Glutamatergic neuron (in vitro differentiated cells): ENCODE measurements around the gene PKHD1. TPM values are rescaled to one million over a fixed set of nuclear protein-coding genes. Genes with fewer than 3 reads are reported as not detected.

ENCODE experiments used
- DNase-seq: peaks from one replicate; pipeline ENCODE4 v3.0.0; 2022
- H3K27ac Mint-ChIP-seq: one replicate; pipeline ENCODE4 v1.8.0; 2020; ENCODE audit warnings: mild to moderate bottlenecking, mixed read lengths, inconsistent platforms; ENCODE audit not compliant: unreplicated experiment
- H3K27me3 Mint-ChIP-seq: one replicate; pipeline ENCODE4 v1.8.0; 2020; ENCODE audit warnings: mild to moderate bottlenecking, moderate library complexity, mixed read lengths, inconsistent platforms; ENCODE audit not compliant: unreplicated experiment
- H3K36me3 Mint-ChIP-seq: one replicate; pipeline ENCODE4 v1.8.0; 2020; ENCODE audit warnings: mild to moderate bottlenecking, mixed read lengths, inconsistent platforms; ENCODE audit not compliant: unreplicated experiment
- H3K4me1 Mint-ChIP-seq: one replicate; pipeline ENCODE4 v1.8.0; 2020; ENCODE audit warnings: mild to moderate bottlenecking, low read depth, mixed read lengths, inconsistent platforms; ENCODE audit not compliant: unreplicated experiment
- H3K4me3 Mint-ChIP-seq: one replicate; pipeline ENCODE4 v1.8.0; 2020; ENCODE audit warnings: mild to moderate bottlenecking, mixed read lengths, inconsistent platforms; ENCODE audit not compliant: unreplicated experiment
- H3K9me3 Mint-ChIP-seq: one replicate; pipeline ENCODE4 v1.8.0; 2020; ENCODE audit warnings: mild to moderate bottlenecking, moderate library complexity, mixed read lengths, inconsistent platforms; ENCODE audit not compliant: unreplicated experiment
- total RNA-seq: library from RNA; stranded (reverse); fragmentation: NEBNext Ultra II Directional; extraction: Animal tissue kit (Norgen Biotek cat#: 25700); gene quantifications from one replicate; pipeline ENCODE4 v1.2.1, GENCODE V29; 2021; ENCODE audit not compliant: unreplicated experiment
- TF ChIP-seq, protein P1 (sequence below): fragments of 200-600 bp; sonication (generic); IDR thresholded peaks from one replicate; pipeline ENCODE4 v1.5.0; 2021; ENCODE audit not compliant: partially characterized antibody, unreplicated experiment

PKHD1 gene
- total RNA-seq, 1 donor from 2014 or later: 0.02 TPM

DNA sequence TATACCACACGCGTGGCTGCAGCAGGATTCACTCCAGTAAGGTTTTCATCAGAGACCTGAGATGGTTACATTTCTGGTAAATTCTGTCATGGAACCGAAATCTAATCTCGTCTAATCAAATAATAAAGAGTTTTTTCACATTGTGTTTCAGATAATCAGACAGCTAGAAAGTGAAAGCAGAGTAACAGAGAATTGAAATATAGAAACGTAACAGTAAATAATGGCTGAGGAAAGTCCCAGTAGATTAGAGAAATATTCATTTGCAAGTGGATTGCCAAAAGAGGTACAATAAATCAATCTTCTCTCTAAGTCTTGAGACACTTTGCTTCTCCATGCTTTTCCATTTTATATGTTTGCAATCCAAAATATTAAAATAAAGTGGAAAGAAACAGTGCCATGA is 42.4 kb downstream of the PKHD1 start:
- Mint-ChIP-seq H3K27ac (no peak overlapping the region), H3K36me3 (no peaks in the 10 kb centered on the region)

DNA sequence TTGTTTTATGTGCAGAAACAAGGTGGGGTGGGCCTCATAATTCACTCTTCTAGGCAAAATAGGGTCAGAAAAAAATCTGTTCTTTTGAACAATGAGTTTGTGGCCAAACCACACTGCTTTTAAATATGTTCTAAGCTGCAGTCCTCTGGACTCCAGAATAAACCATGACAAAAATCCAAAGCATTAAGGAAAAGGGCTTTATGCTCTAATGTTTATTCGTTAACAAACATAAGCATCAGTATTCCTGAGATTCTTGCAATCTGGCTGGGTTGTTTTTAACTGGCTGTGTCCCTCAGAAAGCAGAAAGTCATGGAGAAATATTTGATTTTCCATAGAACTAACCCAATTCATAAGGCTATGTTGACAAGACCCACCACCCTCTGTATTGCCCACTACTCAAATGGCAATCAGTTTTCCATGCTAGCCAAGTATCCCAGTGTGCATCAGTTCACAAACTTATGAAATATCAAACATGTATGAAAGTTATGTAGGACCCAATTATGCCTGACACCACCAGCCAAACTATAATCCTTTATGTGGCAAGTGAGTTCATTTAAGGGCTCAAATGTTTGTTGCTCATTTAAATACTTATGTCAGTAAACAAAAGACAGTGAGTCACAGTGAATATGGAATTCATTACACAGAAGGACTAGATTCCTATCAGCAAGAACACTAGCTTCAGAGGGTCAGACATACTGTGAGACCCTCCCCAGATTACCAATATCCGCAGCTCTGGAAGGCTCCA is 45.1 kb downstream of the PKHD1 start:
- Mint-ChIP-seq H3K27me3 (no peaks in the 10 kb centered on the region), H3K27ac (no peak overlapping the region), H3K36me3 (no peaks in the 10 kb centered on the region), H3K4me3 (no peak overlapping the region), H3K9me3 (no peaks in the 10 kb centered on the region), H3K4me1 (no peaks in the 10 kb centered on the region)
- TF ChIP-seq, protein P1, sequence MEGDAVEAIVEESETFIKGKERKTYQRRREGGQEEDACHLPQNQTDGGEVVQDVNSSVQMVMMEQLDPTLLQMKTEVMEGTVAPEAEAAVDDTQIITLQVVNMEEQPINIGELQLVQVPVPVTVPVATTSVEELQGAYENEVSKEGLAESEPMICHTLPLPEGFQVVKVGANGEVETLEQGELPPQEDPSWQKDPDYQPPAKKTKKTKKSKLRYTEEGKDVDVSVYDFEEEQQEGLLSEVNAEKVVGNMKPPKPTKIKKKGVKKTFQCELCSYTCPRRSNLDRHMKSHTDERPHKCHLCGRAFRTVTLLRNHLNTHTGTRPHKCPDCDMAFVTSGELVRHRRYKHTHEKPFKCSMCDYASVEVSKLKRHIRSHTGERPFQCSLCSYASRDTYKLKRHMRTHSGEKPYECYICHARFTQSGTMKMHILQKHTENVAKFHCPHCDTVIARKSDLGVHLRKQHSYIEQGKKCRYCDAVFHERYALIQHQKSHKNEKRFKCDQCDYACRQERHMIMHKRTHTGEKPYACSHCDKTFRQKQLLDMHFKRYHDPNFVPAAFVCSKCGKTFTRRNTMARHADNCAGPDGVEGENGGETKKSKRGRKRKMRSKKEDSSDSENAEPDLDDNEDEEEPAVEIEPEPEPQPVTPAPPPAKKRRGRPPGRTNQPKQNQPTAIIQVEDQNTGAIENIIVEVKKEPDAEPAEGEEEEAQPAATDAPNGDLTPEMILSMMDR: no peak
- no peak for DNase-seq

More for the DNA sequence above, 42.4 kb downstream of the PKHD1 start:
- Mint-ChIP-seq H3K4me3 (no peak overlapping the region), H3K27me3 (no peaks in the 10 kb centered on the region), H3K4me1 (no peaks in the 10 kb centered on the region), H3K9me3 (no peaks in the 10 kb centered on the region)
- DNase-seq: no peak
- TF ChIP-seq, protein P1: no peak

DNA sequence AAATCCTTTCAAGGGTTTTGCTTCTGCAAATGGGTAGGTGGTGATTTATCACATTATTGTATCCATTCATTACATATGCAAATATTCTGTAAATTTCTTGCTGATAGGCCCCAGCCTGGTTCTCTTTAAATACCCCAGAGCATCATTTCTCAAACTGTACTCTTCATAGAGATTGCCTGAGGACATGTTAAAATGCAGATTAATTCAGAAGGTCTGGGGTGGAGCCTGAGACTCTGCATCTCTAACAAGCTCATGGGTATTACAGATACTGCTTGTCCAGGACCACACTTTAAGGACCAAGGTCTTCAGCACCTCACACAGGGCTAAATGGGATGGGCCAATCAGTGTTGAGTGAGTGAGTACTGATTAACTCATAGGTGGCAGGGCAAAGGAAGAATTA is 46.3 kb downstream of the PKHD1 start:
- DNase-seq: no peak
- H3K4me1 Mint-ChIP-seq: no peaks in the 10 kb centered on the region
- TF ChIP-seq, protein P1: no peak
- no peak overlapping the region for H3K27ac Mint-ChIP-seq
- no peak overlapping the region for H3K4me3 Mint-ChIP-seq
- H3K9me3 Mint-ChIP-seq: no peaks in the 10 kb centered on the region
- H3K36me3 Mint-ChIP-seq: no peaks in the 10 kb centered on the region
- H3K27me3 Mint-ChIP-seq: no peaks in the 10 kb centered on the region

DNA sequence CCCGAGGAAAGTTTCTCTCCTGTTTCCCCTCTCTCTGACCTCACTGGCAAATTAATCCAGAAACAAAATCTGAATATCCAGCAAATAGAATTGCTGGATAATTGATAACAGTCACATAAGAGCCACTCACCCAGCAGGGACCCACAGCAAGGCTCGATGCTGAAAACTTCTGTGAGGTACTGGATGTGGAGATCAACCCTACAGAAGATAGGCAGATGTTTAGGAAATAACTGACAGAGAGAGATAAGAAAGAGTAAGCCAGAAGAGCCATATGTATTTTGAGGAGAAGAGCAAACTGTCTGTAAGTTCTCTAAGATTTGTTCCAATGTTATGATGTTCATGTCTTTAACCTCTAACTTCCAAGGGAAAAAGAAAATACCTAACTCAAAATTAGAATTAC is 59.7 kb downstream of the PKHD1 start:
- no peaks in the 10 kb centered on the region for H3K36me3 Mint-ChIP-seq
- DNase-seq: no peak
- no peak overlapping the region for H3K27ac Mint-ChIP-seq
- H3K4me3 Mint-ChIP-seq: no peak overlapping the region
- H3K4me1 Mint-ChIP-seq: peaks cover 2% of the 10 kb centered on the region
- no peaks in the 10 kb centered on the region for H3K27me3 Mint-ChIP-seq
- peaks cover 1% of the 10 kb centered on the region for H3K9me3 Mint-ChIP-seq
- TF ChIP-seq, protein P1: no peak

DNA sequence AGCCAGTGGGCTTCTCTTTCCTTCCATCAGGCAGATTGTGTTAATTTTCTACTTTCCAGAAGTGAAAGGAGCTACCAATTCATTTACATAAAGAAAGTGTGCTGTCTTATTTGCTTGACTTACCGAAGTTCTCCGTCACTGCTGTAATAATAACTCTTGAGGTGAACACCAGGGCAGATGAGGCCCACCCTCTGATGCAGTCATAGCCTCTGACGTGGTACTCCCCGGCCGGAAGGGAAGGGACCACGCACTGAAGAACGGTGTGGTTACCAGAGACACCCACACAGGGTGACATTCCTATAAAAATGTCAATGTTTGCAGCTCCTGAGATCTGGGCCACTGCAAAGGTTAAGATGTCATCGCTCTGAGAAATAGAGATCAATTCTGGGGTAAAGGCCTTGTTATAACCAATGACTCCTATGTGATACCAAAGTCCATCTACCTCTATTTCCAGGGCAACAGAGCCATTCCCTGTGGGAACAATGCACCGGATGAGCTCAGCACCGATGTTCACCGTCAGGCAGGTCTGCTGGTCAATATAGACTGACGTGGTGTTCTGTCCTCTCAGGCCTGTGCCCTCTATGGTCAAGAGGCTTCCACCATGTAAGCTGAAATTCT is 62.9 kb downstream of the PKHD1 start:
- H3K27me3 Mint-ChIP-seq: no peaks in the 10 kb centered on the region
- H3K36me3 Mint-ChIP-seq: no peaks in the 10 kb centered on the region
- DNase-seq: no peak
- no peaks in the 10 kb centered on the region for H3K9me3 Mint-ChIP-seq
- TF ChIP-seq, protein P1: no peak
- H3K4me3 Mint-ChIP-seq: no peak overlapping the region
- peaks cover 2% of the 10 kb centered on the region for H3K4me1 Mint-ChIP-seq
- H3K27ac Mint-ChIP-seq: no peak overlapping the region
